Measurements from ENCODE around the gene SDHB.

DNA sequence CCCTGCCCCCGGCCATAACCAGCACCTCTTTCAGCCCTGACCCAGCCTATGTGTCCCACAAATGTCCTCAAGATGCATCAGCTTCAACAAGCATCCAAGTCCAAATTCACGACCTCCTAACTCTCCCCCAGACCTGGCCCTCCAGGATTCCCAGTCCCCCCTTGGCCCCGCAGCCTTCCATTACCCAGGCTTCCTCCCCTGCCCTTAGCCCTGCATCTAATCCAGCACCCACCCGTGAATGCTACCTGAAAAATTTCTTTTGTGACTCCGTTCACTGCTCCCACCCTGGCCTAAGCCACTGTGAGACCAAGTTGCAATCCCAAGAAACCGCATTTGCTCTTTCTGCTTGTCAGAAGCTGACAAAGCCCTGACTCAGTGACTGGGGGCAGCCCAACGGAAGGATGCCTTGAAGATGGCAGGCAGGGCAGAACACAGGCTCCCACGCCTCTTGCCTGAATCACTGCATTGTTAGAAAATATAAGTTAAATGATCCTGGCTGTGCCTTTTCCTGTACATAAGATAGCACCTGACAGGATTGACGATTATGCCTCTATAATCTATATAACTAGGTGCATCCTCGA, 72.5 kb downstream of the SDHB start:
- TF ChIP-seq, protein P1, sequence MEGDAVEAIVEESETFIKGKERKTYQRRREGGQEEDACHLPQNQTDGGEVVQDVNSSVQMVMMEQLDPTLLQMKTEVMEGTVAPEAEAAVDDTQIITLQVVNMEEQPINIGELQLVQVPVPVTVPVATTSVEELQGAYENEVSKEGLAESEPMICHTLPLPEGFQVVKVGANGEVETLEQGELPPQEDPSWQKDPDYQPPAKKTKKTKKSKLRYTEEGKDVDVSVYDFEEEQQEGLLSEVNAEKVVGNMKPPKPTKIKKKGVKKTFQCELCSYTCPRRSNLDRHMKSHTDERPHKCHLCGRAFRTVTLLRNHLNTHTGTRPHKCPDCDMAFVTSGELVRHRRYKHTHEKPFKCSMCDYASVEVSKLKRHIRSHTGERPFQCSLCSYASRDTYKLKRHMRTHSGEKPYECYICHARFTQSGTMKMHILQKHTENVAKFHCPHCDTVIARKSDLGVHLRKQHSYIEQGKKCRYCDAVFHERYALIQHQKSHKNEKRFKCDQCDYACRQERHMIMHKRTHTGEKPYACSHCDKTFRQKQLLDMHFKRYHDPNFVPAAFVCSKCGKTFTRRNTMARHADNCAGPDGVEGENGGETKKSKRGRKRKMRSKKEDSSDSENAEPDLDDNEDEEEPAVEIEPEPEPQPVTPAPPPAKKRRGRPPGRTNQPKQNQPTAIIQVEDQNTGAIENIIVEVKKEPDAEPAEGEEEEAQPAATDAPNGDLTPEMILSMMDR (IDR thresholded peaks at IDR 0.05; ENCODE audit: low read length), result no peak
- no peak for TF ChIP-seq EZH2 (IDR thresholded peaks at IDR 0.05; ENCODE audit: borderline replicate concordance, low read length)
